Heart left ventricle (tissue), 16 donors: ENCODE data around the gene RPL29. TPM values are rescaled to one million over a fixed set of nuclear protein-coding genes. Genes with fewer than 3 reads are reported as not detected.

ENCODE experiments used
- ATAC-seq, 4 donors: fragments of 200-7000 bp; cut with Tn5 transposase; one replicate each; pipeline ENCODE4 v1.9.1; 2020 to 2022; ENCODE audit warnings: moderate library complexity in 4 of 4, mild to moderate bottlenecking in 3 of 4, moderate number of reproducible peaks in 1 of 4
- DNase-seq, 5 donors: peaks; one replicate each; pipeline ENCODE4 v3.0.0-alpha.2; 2020
- H3K27ac ChIP-seq, 12 donors: fragments of 200-600 bp; sonication (generic) in 4 of 12; one replicate each; pipeline versions ENCODE4 v1.5.0 to v1.8.0; 2016 to 2022; ENCODE audit warnings: mild to moderate bottlenecking in 2 of 12
- H3K27me3 ChIP-seq, 9 donors: fragments of 200-600 bp; sonication (generic) in 2 of 9; one replicate each; pipeline versions ENCODE4 v1.5.1 to v1.8.0; 2016 to 2022; ENCODE audit warnings: mild to moderate bottlenecking in 3 of 9
- H3K36me3 ChIP-seq, 9 donors: fragments of 200-600 bp; sonication (generic) in 2 of 9; one replicate each; pipeline versions ENCODE4 v1.5.0 to v1.8.0; 2018 to 2022; ENCODE audit warnings: mild to moderate bottlenecking in 2 of 9
- H3K4me1 ChIP-seq, 12 donors: fragments of 200-600 bp; sonication (generic) in 4 of 12; one replicate each; pipeline versions ENCODE4 v1.5.0 to v1.8.0; 2016 to 2022; ENCODE audit warnings: mild to moderate bottlenecking in 3 of 12
- H3K4me3 ChIP-seq, 12 donors: fragments of 200-600 bp; sonication (generic) in 4 of 12; one replicate each; pipeline versions ENCODE4 v1.5.0 to v1.8.0; 2017 to 2022; ENCODE audit warnings: mild to moderate bottlenecking in 9 of 12, moderate library complexity in 4 of 12
- H3K9me3 ChIP-seq, 12 donors: fragments of 200-600 bp; sonication (generic) in 4 of 12; one replicate each; pipeline versions ENCODE4 v1.5.0 to v1.8.0; 2016 to 2022; ENCODE audit warnings: mild to moderate bottlenecking in 1 of 12
- CTCF ChIP-seq, 12 donors: fragments of 200-600 bp; sonication (generic) in 4 of 12; IDR thresholded peaks; one replicate each; pipeline versions ENCODE4 v1.5.0 to v1.8.0; 2018 to 2022; ENCODE audit warnings: antibody characterized with exemption in 12 of 12, mild to moderate bottlenecking in 5 of 12
- POLR2A ChIP-seq, 2 donors: fragments of 450-650 bp; IDR thresholded peaks; one replicate each; pipeline ENCODE4 v1.6.1; 2017; ENCODE audit warnings: antibody characterized with exemption in 2 of 2, mild to moderate bottlenecking in 2 of 2, moderate library complexity in 2 of 2
- WGBS, 4 donors: extraction: QIAGEN DNeasy Blood & Tissue Kit in 2 of 4; methylation state at CpG; one replicate each; pipeline versions ENCODE4 v1.1.5 to v1.1.7; 2013 to 2018; 5-methylcytosine and 5-hydroxymethylcytosine counted together
- intact Hi-C, 10 donors: fragments of 100-400 bp; cut with DNase I; formaldehyde crosslinking; loops; one replicate each; pipeline versions ENCODE4 v1.11.1 to v1.14.2; 2022
- polyA plus RNA-seq, 2 donors: library from polyadenylated mRNA; stranded (reverse); fragments of 200-250 nt; gene quantifications; one replicate each; pipeline ENCODE4 v1.2.3, GENCODE V29; 2013
- total RNA-seq, 9 donors: library from RNA; depleted of rRNA in 2 of 9; stranded (reverse); fragments of >200 nt in 2 of 9; fragmentation: NEBNext Ultra II Directional in 3 of 9; extraction: Animal tissue kit (Norgen Biotek cat#: 25700) in 3 of 9; gene quantifications; one replicate each; pipeline versions ENCODE4 v1.1.0 to v1.2.4, GENCODE V29; 2016 to 2023
- donor health status: ischemic (EF 13 %, LVEDD 7.1; RV severe dilation, severe dysfunction).
- donor health status: healthy with polysubstance abuse.
- donor health status: DM: no; HTN: yes; CAD: no.
- donor health status: DM: no; HTN: no; CAD: no.
- donor health status: ischemic (EF 25% LVEDD 6.9; RV normal size, moderate dysfunction).
- donor health status: ischemic (EF 25% LVEDD 5.7; RV mildly dilated, moderate dysfunction).
- donor health status: healthy.
- donor health status: DM: yes; HTN: yes; CAD: no.
- donor health status: ischemic (EF 35%, LVEDD 5.7; RV mildly dilated, moderate dysfunction).
- donor health status: nonischemic (EF 11% LVEDD 7.7; RV severe dilation, severe dysfunction).
- donor health status: DM: yes; HTN: yes; CAD: no.
- donor health status: PGD.
- donor health status: ischemic (EF 29% LVEDD 5.4; RV normal size, mild dysfunction).
- donor health status: nonischemic (EF 23%, LVEDD 6.1; RV moderate dilation, normal function).

The RPL29 gene
- total and polyA plus RNA-seq, 11 donors = 515 to 1,405 (median 731) TPM

- DNase-seq (peak; percentile 72 to 93 (median 88)), ATAC-seq (peak; percentile 83 to 86 (median 84))
- Histone ChIP-seq H3K9me3 (no peaks in the 10 kb centered on the region), H3K4me3 (no peak overlapping the region), H3K4me1 (peaks cover 14 to 60% (median 40%) of the 10 kb centered on the region in 12 donors), H3K36me3 (no peaks in the 10 kb centered on the region), H3K27ac (peak overlapping the region; percentile 51 to 87 (median 72)), H3K27me3 (no peaks in the 10 kb centered on the region)
- WGBS, 4 donors = 49 to 87% (median 59%) methylated on average over 4 to 12 of the region's 12 CpGs
- intact Hi-C loops = no loop called here
- TF ChIP-seq CTCF (IDR thresholded peaks at IDR 0.05) = no peak
- peak in 1 of 2 donors; percentile 16 for TF ChIP-seq POLR2A (IDR thresholded peaks at IDR 0.05)
Observed at GRCh38 chr3:52028572-52028971, 32.9 kb upstream of the RPL29 start.

- 32 to 44% (median 42%) methylated on average over 4 of the region's 4 CpGs for WGBS, 4 donors
- Histone ChIP-seq H3K36me3 (no peaks in the 10 kb centered on the region), H3K4me1 (peaks cover 23 to 74% (median 59%) of the 10 kb centered on the region in 12 donors), H3K27ac (peak overlapping the region; percentile 40 to 99 (median 93)), H3K27me3 (no peaks in the 10 kb centered on the region), H3K9me3 (no peaks in the 10 kb centered on the region), H3K4me3 (no peak overlapping the region)
- peak in 1 of 5 donors; percentile 57 for DNase-seq
- TF ChIP-seq CTCF (IDR thresholded peaks at IDR 0.05) (no peak), POLR2A (IDR thresholded peaks at IDR 0.05) (no peak)
- intact Hi-C loops = no loop called here
- ATAC-seq = no peak
Observed at GRCh38 chr3:52026041-52026440, 30.3 kb upstream of the RPL29 start.

GRCh38 chr3:52025453-52025852 lies 29.8 kb upstream of the RPL29 start:
- intact Hi-C loops = loop anchor here in 1 of 10 donors (2.0 kb wide), 1 partner anchor 27 kb away; no protein-coding TSS in a partner anchor
- TF ChIP-seq CTCF (IDR thresholded peaks at IDR 0.05) = no peak
- TF ChIP-seq POLR2A (IDR thresholded peaks at IDR 0.05) = no peak

GRCh38 chr3:52024765-52025452 lies 29.2 kb upstream of the RPL29 start:
- peak overlapping the region in 1 of 12 donors; percentile 11 for H3K4me3 ChIP-seq
- TF ChIP-seq CTCF (IDR thresholded peaks at IDR 0.05) = no peak
- no peak for TF ChIP-seq POLR2A (IDR thresholded peaks at IDR 0.05)
- peak overlapping the region; percentile 81 to 99 (median 93) for H3K27ac ChIP-seq
- 54 to 62% (median 57%) methylated on average over 6 of the region's 6 CpGs for WGBS, 4 donors
- H3K27me3 ChIP-seq = no peaks in the 10 kb centered on the region
- DNase-seq = no peak
- peaks cover 33 to 85% (median 71%) of the 10 kb centered on the region in 12 donors for H3K4me1 ChIP-seq
- peak in 3 of 4 donors; percentile 3 to 28 (median 6) for ATAC-seq
- no peaks in the 10 kb centered on the region for H3K36me3 ChIP-seq
- intact Hi-C loops = loop anchor here in 1 of 10 donors (2.0 kb wide), 1 partner anchor 28 kb away; no protein-coding TSS in a partner anchor
- no peaks in the 10 kb centered on the region for H3K9me3 ChIP-seq

More at GRCh38 chr3:52025453-52025852, 29.8 kb upstream of the RPL29 start:
- Histone ChIP-seq H3K27me3 (no peaks in the 10 kb centered on the region), H3K4me1 (peaks cover 28 to 80% (median 65%) of the 10 kb centered on the region in 12 donors), H3K27ac (peak overlapping the region; percentile 40 to 99 (median 93)), H3K9me3 (no peaks in the 10 kb centered on the region), H3K36me3 (no peaks in the 10 kb centered on the region), H3K4me3 (peak overlapping the region in 1 of 12 donors; percentile 11)
- 57 to 70% (median 59%) methylated on average over 7 of the region's 7 CpGs for WGBS, 4 donors
- ATAC-seq = peak in 1 of 4 donors; percentile 11
- DNase-seq = peak in 1 of 5 donors; percentile 50
